Measurements from ENCODE around the gene UFL1.
"Not testable (repeated sequence)": the region's sequence is repeated elsewhere in the genome, so short reads cannot be mapped to it uniquely, and the experiment has no call there.

UFL1 gene

GRCh38 chr6:96521644-96522464 is at the start of gene UFL1:
UFL1 (plus strand) TSS chr6:96521806; CDS start chr6:96521874, 68 bp downstream.
- peak; percentile 72 for DNase-seq

GRCh38 chr6:96472291-96472690 is 49.3 kb upstream of the UFL1 start:
- not testable (repeated sequence) for DNase-seq

- DNase-seq: no peak
These were observed 42.9 kb upstream of the UFL1 start for GRCh38 chr6:96478695-96479094.

- DNase-seq: no peak
These were observed 29.7 kb upstream of the UFL1 start for GRCh38 chr6:96491926-96492325.

DNA sequence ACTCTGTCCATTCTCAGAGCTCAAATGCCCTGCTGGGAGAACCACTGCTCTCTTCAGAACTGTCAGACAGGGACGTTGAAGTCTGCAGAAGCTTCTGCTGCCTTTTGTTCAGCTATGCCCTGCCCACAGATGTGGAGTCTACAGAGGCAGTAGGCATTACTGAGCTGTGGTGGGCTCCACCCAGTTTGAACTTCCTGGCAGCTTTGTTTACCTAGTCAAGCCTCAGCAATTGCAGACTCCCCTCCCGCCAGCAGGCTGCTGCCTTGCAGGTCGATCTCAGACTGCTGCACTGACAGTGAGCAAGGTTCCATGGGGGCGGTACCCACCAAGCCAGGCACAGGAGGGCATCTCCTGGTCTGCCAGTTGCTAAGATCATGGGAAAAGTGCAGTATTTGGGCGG is 21.8 kb upstream of the UFL1 start:
- DNase-seq: no peak

DNA sequence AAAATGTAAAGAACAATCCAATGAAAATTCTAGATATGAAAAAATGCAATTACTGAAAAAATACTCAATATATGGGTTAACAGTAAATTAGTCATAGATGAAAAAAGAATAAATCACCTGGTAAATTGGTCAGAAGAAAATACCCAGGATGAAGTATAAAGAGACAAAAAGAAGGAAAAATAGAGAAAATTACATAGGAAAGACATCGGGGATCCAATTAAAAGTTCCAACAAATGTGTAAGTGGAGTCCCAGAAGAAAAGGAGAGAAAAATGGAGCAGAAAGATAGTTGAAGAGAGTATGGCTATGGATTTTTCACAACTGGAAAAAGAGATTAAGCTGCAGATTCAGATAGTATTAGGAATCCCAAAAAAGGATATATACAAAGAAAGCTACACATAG is 18.7 kb upstream of the UFL1 start:
- no peak for DNase-seq

- no peak for DNase-seq
These were observed 16.2 kb upstream of the UFL1 start for GRCh38 chr6:96505363-96505762.

GRCh38 chr6:96509281-96509680 is 12.3 kb upstream of the UFL1 start:
- DNase-seq: no peak

GRCh38 chr6:96520171-96521115 is 1.2 kb upstream of the UFL1 start:
- DNase-seq: no peak

DNA sequence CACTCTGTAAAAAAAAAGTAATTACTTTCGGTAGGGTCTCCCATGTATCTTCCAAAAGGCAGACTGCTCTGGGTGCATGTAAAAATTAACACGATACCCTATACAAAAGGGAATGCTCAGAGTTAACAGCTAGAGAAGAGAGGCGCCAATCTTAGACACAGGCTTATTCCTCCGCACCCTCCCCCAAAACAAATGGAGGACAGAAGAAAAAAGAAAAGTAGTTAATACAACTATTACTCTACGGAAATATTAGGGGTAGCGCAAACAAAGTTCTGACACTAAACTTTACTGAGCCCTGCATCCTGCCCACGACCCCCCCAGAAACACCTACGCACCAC is 331 bp upstream of the UFL1 start:
- no peak for DNase-seq

DNA sequence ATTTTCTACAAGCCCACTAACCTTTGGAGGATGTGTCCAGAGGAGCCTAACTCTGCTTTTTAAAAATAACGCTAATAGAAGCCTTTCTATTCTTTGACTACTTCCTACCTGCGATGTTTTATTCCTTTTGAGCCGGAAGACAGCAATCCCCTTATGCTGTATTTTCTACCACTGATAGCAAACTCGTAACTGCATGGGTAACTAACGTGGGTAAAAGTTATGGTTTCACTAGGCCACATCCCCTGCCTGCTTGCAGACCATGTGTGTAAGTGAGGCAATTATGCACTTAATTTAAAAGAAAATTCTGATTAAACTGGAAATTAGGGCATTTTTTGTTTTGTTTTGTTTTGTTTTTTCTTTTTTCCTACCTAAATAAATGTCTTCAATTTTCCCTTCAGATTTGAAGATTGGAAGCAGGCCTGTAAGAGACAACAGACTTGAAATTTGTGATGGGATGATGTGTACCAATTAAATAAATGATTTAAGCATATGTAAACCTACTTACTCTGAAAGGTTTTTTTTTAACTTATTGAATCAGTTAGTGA is 931 bp downstream of the UFL1 start:
- no peak for DNase-seq

DNA sequence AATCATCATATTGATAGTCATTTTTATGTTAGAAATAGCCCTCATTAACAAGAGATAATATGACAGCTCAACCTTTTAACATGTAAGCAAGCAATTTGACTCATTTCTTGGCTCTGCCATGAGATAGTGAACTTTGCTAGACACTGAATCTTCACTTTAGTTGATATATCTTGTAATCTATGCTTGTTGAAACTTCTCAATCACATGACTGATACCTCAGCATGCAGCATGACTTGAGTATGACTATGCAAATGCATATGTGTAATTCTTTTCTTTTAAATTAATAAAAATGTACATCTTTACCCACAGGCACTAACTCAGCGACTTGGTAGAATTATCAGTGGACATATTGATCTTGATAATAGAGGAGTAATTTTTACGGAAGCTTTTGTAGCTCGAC is 6.6 kb downstream of the UFL1 start:
- DNase-seq: no peak

DNA sequence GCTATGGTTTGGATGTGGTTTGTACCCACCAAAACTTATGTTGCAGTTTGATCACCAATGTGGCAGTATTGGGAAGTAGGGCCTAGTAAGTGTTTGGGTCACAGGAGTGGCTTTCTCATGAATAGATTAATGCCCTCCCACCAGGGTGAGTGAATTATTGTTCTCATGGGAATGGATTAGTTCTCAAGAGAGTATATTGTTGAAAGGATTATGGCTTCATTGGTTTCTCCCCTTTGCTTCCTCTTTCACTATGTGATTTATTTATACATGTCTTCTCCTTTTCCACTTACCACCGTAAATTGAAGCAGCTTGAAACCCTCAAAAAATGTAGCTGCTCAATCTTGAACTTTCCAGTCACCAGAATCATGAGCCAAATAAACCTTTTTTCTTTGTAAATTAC is 10.8 kb downstream of the UFL1 start:
- no peak for DNase-seq

DNA sequence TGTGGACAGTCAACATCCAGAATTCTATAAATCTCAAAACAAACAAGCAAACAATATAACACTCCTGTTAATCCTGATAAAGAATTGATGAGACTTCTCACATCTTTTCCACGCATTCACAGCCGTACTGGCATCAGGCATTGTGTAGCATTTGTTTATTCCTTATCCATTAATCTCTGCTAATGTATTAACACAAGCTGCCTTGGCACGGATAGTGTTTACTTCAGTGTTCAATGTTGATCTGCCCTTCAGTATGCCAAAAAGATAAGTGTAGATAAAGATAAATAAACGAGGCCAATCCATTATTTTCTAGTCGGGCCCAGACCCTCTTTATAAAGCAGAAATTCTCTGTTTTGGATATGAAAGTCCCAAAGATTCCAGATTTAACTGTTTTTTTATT is 16.1 kb downstream of the UFL1 start:
- no peak for DNase-seq

DNA sequence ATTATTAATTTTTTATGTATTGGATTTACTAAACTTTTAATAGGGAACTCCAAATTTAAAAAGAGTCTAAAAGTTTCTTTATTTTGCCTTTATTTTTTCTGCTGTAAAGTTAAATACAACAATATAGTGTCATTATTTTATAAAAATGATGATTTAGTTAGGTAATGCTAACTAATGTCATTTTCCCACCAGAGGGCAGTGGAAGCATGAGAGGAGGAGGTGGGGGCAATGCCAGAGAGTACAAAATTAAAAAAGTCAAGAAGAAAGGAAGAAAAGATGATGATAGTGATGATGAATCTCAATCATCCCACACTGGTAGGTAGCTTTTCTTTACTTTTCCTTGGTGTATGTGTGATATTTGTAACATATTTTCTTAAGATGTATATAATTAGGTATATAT is 21.1 kb downstream of the UFL1 start:
- peak; percentile 30 for DNase-seq

DNA sequence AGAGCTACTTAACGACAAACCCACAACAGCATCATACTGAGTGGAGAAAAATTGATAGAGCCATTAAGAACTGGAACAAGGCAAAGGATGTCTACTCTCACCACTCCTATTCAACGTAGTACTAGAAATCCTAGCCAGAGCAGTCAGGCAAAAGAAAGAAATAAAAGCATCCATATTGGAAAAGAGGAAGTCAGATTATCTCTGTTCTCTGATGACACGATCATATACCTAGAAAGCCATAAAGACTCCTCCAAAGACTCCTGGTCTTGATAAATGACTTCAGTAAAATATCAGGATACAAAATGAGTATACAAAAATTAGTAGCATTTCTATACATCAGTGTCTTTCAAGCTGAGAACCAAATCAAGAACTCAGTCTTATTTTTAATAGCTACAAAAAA is 24.3 kb downstream of the UFL1 start:
- DNase-seq: no peak

GRCh38 chr6:96547654-96548053 is 26.0 kb downstream of the UFL1 start:
- DNase-seq: no peak

- no peak for DNase-seq
These were observed 33.0 kb downstream of the UFL1 start for GRCh38 chr6:96554558-96554957.

GRCh38 chr6:96559740-96560139 is 38.1 kb downstream of the UFL1 start:
- not testable (repeated sequence) for DNase-seq

GRCh38 chr6:96562886-96563285 is 41.3 kb downstream of the UFL1 start, which contains the start of gene FHL5:
FHL5 (plus strand) TSS chr6:96563128; CDS start chr6:96603614, 40,486 bp downstream.
- no peak for DNase-seq

DNA sequence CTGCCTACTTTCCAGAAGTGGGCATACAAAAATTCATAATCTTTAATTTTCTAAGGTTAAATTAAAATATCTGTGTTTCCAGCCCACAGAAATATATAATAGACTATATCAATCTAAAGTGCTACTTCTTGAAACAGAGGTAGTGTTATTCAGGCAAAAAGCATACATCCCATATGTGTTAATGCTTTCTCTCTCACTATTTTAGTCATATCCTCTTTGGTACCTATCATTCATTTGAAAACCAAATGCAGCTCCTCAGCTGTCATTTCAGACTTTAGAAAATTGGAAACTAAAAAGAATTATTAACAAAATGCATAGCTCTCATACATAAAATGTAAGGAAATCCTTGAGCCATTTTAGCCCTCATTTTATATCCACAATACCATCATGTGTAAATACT is 42.2 kb downstream of the UFL1 start:
- DNase-seq: no peak

GRCh38 chr6:96570053-96570452 is 48.4 kb downstream of the UFL1 start:
- no peak for DNase-seq

- no peak for DNase-seq
These were observed 49.9 kb downstream of the UFL1 start for GRCh38 chr6:96571551-96571950.

- DNase-seq: no peak
These were observed 53.8 kb downstream of the UFL1 start for GRCh38 chr6:96575359-96575758.

All from NCI-H1694 treated with DMSO at 0.1 percent for 48 hours (cell line).